ENCODE measurements around the gene TIFAB.

DNA sequence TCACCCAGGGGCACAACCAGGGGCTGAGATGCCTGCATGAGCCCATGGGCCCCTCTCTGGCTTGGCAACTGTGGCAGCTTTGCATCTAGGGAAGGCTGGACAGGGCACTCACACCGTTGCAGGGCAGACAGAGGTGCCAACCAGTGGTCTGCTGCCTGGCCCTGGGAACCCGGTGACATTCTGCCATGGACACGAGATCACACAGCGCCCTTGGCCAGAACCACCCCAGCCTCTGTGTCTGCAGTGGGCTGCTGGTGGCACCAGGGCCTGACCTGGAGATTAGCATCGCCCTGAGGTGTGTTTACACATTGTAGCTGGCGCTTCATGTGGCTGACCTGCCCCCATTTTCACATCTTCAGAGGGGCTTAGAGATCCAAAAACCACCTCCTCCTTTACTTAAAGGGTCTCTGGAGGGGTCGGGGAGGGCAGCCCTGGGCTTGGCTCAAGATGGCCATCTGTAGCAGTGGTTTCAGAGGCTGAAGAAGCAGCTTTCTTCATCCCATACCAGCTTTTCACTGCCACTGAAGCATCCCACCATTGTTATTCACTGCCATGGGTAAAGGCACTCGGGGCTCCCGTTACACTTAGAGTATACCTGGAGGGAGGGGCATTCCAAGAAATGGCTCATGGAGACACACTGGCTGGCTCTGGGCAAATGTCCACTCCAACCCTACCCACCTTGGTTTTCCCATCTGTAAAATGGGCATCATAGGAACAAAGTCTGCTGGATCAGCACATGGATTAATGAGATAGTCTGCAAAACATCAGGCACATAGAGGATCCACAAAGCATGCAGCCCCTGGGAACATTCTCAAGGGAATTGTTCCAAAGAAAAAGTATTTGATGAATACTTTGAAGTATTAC, 16.5 kb downstream of the TIFAB start:
- TF ChIP-seq CTCF (IDR thresholded peaks at IDR 0.05; ENCODE audit: low read depth, low read length, poor library complexity, severe bottlenecking) (no peak), EZH2phosphoT487 (IDR thresholded peaks at IDR 0.05; ENCODE audit: borderline replicate concordance, low read length) (no peak)
